IPS-NIHi7 (cell line): ENCODE measurements around the gene ADAM22.
A peak's percentile ranks its signal among the peaks of the same experiment; 100 is the strongest.

ENCODE experiments used
- DNase-seq: peaks from one replicate; pipeline ENCODE4 v3.0.0; 2012; ENCODE audit warnings: mixed read lengths; ENCODE audit errors: extremely low spot score

Gene ADAM22

GRCh38 chr7:88216276-88216675 lies 282.2 kb downstream of the ADAM22 start:
- no peak for DNase-seq

DNA sequence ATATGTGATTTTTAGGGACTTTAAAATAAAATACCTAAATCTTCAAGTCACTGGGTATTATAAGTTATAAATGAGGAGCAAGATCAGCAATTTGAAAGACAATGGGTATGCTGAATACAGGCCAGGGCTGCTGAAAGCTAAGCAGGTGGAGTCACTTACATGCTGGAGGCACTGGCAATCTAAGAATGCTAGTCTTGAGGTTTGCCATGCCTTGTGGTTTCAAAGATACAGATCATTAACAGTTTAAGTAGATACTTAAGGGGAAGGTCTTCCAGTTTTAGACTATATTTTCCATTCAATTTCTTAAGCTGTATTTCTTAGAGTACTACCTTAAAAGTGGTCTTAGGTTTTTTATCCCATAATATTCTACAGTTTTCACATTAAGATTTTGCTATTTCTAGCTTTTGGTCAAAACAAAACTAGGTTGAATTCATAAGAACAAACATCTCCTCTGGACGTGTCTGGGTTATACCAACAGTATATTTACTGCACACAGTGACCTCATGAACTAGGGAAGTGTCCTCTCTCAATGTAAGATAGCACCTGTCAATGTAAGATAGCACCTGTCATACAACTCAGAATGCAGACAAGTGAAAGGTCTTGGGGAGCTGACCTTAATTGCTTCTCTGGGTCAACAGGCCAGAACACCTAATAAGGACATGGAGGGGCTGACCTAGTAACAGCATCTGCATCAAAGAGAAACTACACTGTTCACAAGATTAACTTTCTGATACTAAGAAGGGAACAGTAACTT lies 283.8 kb downstream of the ADAM22 start:
- DNase-seq, result no peak

DNA sequence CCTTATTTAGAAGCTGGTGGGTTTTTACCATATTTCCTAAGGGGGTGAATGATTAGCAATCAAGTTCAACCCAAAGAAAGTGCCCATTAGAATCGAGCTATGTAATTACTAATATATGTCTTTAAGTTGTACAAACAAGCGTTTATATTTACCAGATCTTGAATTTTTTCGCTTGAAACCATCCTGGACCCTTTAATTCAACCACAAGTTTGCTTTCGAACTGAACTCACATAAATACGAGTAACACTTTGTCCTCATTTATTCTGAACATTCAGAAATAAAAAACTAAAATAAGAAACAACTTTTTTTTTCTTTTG lies 284.3 kb downstream of the ADAM22 start:
- DNase-seq, result no peak

DNA sequence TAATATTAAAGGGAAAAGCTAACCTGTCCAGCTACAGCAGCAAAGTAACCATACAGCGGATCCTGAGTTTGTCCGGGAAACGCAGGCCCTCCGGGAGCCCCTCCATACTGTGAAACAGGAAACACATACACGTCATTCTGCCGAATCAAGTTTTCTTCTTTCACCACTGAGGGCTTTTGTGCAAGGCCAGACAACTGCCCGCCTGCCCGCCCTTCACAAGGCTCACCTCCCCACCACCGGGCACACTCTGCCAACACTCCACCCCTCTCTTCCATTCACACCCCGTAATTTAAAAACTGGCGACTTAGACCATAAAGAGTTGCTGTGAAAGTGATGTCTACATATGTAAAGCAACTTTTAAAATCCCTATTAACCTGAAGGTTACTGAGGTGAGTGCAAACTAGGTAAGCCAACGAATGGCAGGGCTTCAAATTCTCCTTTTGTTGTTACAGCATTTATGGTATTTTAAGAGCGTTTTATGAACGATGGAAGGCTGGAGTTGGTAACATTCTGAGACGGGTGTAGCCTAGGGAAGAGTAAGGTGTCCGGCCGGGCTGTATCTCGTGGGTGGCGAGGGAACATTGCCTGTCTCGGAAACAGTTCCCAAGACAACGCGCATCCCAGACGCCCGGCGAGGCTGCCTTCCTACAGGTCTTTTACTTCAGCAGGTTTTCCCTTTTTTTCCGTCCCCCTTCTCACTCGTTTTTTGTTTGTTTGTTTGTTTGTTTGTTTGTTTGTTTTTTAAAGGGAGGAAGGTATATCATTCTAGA lies 285.0 kb downstream of the ADAM22 start:
- peak; percentile 48 for DNase-seq

DNA sequence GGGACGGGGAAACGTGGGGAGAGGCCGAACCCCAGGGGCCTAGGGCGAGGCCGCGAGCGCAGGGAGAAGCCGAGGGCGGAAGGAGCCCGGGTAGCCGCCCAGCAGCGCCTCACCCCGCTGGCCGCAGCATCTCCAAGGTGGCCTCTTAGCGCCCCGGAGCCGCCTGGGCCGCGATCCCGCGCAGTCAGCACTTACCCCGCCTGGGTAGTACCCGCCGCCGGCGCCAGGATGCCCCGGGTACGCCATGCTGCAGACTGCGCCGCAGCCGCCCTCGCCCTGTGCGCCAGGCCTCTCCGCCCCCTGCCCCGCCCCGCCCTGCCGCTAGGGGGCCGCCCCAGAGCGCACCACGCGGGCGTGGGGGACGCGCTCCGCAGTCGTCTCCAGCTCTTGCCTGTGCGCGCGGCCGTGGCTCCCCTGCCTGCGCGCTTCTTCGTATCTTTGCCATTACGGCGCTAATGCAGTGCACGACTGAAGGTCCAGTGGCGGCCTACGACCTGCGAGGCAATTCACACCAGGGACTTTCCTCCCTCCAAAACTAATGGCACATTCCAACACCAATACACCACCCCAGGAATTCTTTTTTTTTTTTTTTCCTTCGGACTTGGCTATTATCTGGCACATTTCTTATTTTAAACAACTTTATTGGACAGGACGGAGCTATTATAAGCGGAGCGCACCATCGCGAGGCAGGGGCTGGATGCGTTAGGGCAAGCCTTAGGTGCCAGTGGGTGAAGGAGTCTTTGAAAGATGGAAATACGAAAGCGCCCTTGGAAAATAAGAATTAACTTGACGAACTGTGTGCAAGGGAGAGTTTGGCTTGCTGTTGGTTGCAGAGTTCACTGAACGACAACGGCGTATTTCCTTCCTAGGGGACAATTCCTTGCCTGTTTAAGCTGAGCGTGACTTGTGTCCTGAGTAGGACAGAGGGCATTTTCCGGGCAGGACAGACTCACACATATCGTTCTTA lies 286.0 kb downstream of the ADAM22 start, which contains the start of gene SRI:
Gene SRI (minus strand): TSS at position 258 of the 967 bp plus-strand sequence. CDS start 12 bp downstream, at position 246.
- peak; percentile 92 for DNase-seq

DNA sequence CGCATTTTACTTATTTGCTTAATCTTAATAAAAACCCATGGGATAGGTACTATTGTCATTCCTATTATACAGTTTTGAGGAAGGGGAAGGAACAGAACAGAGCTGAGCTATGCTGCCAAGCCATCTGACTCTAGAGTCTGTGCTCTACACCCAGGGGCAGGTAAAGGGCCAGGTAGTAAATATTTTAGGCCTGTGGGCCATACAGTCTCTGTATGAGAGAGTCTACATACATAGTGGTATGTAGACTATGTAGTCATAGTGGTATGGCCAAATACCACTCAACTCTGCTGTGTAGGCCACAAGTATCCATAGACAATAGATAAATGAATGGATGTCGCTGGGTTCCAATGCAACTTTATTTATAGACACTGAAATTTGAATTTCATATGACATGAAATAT lies 289.2 kb downstream of the ADAM22 start:
- no peak for DNase-seq

- no peak for DNase-seq
Observed at GRCh38 chr7:88224601-88225275, 290.7 kb downstream of the ADAM22 start.

GRCh38 chr7:88226201-88226600 lies 292.1 kb downstream of the ADAM22 start:
- DNase-seq, result no peak

GRCh38 chr7:88226886-88227516 lies 292.9 kb downstream of the ADAM22 start:
- no peak for DNase-seq

DNA sequence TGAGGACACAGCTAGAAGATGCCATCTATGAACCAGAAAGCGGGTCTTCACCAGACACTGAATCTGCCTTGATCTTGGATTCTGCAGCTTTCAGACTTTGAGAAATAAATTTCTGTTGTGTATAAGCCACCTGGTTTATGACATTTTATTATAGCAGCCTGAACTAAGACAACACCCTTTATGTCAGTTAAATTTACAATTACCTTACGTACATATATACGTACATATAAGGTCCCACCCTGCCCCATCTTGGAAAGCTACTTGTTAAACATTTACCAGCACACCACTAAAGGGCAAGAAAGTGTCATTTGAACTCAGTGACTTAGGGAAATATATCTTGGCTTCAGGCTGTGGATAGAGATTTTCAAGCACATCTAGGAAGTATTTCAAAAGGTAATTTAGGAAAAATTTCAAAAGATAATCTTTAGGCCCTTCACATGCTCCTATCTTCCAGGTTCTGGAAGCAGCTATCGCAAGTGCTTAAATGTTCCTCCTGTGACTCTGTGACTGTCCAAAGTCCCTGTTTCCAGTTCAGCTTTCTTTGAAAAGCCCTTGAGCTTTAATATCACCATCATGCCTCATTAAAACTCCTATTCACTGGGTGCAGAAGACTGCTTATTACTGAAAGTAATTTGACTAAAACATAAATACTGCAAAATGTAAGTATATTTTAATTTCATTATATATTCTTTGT lies 295.4 kb downstream of the ADAM22 start:
- no peak for DNase-seq

- DNase-seq, result no peak
Observed at GRCh38 chr7:88230646-88231045, 296.6 kb downstream of the ADAM22 start.

- no peak for DNase-seq
Observed at GRCh38 chr7:88233828-88234227, 299.8 kb downstream of the ADAM22 start.

DNA sequence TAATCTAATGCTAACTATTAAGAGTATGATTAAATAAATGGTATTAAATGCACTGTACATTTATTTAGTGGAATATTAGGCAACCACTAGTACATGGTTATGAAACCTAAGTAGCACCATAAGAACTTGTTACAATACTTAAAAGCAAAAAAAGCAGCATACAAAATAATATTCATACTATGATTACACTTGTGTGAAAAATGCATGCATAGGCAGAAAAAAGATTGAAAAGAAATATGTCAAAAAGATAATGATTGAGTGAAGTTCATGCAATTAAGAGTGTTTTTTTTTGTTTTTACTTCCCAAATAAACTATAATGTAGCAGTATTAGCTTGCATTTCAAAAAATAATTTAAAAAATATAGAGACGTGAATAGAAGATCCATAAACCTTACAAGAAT lies 305.8 kb downstream of the ADAM22 start:
- DNase-seq, result no peak

DNA sequence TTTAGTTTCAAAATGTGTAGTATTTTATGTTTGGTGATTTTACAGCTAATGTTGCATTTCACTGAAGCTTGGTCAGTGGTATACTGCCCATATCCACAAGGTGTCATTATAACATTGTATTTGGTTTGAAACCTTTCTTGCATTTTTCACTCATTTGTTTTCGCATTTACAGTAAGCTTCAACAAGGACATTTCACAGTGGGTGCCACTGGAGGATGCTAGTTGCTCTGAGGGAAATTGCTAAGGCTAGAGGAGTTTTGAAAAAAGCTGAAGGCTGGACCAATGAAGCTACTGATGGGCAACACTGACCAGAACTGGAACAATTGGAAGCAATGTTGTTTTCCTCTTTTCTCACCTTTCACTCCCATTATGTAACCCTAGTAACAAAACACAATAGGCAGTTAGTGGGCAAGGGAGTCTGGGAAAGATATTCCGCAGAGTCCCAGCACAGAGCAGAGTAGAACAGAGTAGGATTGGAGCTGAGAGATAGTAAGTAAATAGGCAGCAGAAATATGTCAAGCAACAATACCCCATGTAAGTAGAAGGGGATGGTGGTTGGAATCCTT lies 309.4 kb downstream of the ADAM22 start:
- peak; percentile 51 for DNase-seq

DNA sequence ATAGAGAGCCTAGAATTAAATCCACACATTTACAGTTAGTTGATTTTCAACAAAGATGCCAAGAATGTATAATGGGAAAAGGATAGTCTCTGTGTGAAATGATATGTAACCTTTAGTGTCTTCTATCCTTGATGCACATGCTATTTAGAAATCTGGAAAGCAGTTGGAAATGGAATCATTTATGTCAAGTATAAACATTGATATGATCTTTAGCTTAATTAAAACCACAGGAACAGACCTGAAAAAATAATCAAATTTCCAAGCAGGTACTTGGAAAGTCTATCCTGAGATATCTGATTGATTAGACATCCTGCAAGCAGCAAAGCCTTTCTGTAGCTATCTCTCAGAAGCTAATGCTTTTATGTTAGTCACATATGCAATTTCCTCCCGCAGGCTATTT lies 310.2 kb downstream of the ADAM22 start:
- DNase-seq, result no peak
